Measurements from ENCODE around the gene SH3BP2.

Gene SH3BP2

DNA sequence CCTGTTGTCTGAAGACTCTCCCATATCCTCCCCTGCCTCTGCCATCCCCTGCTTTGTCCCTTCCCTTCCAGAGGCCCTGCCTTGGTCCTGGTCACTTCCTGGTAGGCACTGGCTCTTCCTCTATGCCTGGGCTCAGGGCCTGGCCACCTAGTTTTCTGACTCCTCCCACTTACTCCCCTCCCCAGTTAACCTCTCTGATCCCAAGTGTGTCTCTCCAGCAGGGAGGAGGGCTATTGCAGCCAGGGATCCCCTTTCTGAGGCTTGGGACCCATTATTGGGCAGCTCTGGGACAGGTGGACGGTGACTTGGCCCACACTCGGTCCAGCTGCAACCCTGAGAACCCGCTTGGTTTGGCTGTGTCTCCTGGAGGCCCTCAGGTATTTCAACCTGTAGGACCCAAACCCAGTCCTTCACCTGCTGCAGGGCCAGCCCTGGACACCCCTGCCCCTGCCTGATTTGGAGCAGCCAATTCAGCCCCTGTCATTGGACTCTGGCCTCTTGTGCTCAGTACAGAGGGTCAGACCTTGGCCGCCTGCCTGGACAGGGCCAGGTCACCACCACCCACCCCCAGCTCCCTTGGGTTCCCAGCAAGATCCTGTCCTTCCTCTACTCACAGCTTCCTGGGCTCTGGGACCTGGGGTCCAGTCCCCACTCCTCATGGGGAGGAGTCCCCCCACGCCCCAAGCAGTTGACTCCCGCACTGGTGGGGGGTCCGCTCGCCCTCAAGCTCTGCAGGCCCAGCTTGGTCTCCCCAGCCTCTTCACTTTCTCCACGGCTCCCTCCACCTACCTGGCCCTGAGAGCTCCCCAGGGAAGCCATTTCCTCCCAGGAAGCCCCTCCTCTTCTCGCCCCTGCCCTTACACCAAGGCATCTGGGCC, 1.1 kb upstream of the SH3BP2 start:
- no peak for DNase-seq (ENCODE audit: extremely low spot score)
- TF ChIP-seq, protein P1, sequence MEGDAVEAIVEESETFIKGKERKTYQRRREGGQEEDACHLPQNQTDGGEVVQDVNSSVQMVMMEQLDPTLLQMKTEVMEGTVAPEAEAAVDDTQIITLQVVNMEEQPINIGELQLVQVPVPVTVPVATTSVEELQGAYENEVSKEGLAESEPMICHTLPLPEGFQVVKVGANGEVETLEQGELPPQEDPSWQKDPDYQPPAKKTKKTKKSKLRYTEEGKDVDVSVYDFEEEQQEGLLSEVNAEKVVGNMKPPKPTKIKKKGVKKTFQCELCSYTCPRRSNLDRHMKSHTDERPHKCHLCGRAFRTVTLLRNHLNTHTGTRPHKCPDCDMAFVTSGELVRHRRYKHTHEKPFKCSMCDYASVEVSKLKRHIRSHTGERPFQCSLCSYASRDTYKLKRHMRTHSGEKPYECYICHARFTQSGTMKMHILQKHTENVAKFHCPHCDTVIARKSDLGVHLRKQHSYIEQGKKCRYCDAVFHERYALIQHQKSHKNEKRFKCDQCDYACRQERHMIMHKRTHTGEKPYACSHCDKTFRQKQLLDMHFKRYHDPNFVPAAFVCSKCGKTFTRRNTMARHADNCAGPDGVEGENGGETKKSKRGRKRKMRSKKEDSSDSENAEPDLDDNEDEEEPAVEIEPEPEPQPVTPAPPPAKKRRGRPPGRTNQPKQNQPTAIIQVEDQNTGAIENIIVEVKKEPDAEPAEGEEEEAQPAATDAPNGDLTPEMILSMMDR (IDR thresholded peaks at IDR 0.05; ENCODE audit: control extremely low read depth, extremely low read depth, low read depth, missing control alignments), result no peak
- CTCF ChIA-PET, result interaction anchor here (0.9 to 1.5 kb wide), 2 partner anchors 18 to 144 kb away, joined by 3 to 4 read pairs; no protein-coding TSS in a partner anchor
- POLR2A ChIA-PET, result no interaction called here

DNA sequence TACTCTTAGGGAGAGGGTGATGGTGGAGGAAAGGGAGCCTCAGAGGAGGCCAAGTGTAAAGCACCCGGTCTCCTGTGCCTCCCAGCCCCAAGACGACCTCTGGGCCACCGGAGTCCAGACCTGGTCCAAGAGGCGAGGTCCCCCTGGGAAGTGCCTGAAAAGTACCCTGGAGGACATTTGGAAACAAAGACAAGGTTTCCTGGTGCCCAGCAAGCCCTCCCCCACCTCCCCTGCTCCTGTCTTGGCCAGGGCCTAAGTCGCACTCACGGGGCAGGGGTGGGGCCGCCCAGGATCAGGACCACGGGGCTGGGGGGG, 532 bp upstream of the SH3BP2 start:
- TF ChIP-seq, protein P1 (IDR thresholded peaks at IDR 0.05; ENCODE audit: control extremely low read depth, extremely low read depth, low read depth, missing control alignments), result no peak
- CTCF ChIA-PET, result interaction anchor here (0.9 to 1.5 kb wide), 2 partner anchors 19 to 143 kb away, joined by 3 to 4 read pairs; no protein-coding TSS in a partner anchor
- POLR2A ChIA-PET, result no interaction called here
- no peak for DNase-seq (ENCODE audit: extremely low spot score)

GRCh38 chr4:2793586-2794485, 951 bp downstream of the SH3BP2 start:
- CTCF ChIA-PET, result no interaction called here
- TF ChIP-seq, protein P1 (IDR thresholded peaks at IDR 0.05; ENCODE audit: control extremely low read depth, extremely low read depth, low read depth, missing control alignments), result no peak
- DNase-seq (ENCODE audit: extremely low spot score), result no peak
- POLR2A ChIA-PET, result no interaction called here

- CTCF ChIA-PET, result interaction anchor here (1.6 kb wide), 1 partner anchor 38 kb away, joined by 3 read pairs; no protein-coding TSS in a partner anchor
- TF ChIP-seq, protein P1 (IDR thresholded peaks at IDR 0.05; ENCODE audit: control extremely low read depth, extremely low read depth, low read depth, missing control alignments), result no peak
- POLR2A ChIA-PET, result no interaction called here
- DNase-seq (ENCODE audit: extremely low spot score), result no peak
These were observed 1.8 kb downstream of the SH3BP2 start for GRCh38 chr4:2794486-2795299.

GRCh38 chr4:2795300-2795892, 2.5 kb downstream of the SH3BP2 start:
- TF ChIP-seq, protein P1 (IDR thresholded peaks at IDR 0.05; ENCODE audit: control extremely low read depth, extremely low read depth, low read depth, missing control alignments), result no peak
- ChIA-PET CTCF (interaction anchor here (1.6 kb wide), 1 partner anchor 39 kb away, joined by 3 read pairs; no protein-coding TSS in a partner anchor), POLR2A (no interaction called here)
- DNase-seq (ENCODE audit: extremely low spot score), result no peak
